Smooth muscle cell of the coronary artery (primary cell): ENCODE results near the gene SLC38A4. TPM values are rescaled to one million over a fixed set of nuclear protein-coding genes. Genes with fewer than 3 reads are reported as not detected.

Source experiments
- total RNA-seq: library from RNA; depleted of rRNA; stranded (reverse); fragments of >200 nt; gene quantifications from 2 replicates; pipeline ENCODE4 v1.2.3, GENCODE V29; 2014; ENCODE audit warnings: low replicate concordance

SLC38A4 gene
- 0.35 and 0.60 TPM in 2 replicates for total RNA-seq

GRCh38 chr12:46825591-46826414, at the start of gene SLC38A4:
TSS of gene SLC38A4 (minus strand) at chr12:46825997. CDS start at chr12:46793071, 32,926 bp downstream.

